Gastroesophageal sphincter (tissue), 4 donors: ENCODE measurements around the gene RBM41. TPM values are rescaled to one million over a fixed set of nuclear protein-coding genes. Genes with fewer than 3 reads are reported as not detected.

Experiments used
- ATAC-seq: fragments of 150-250 bp; one replicate; pipeline ENCODE4 v1.9.1; 2016; ENCODE audit warnings: mild to moderate bottlenecking, moderate library complexity
- H3K27ac ChIP-seq, 4 donors: fragments of 200-600 bp; sonication (generic) in 3 of 4; 1 replicate in 3 of 4; 2 replicates in 1 of 4; pipeline ENCODE4 v1.5.1; 2016 to 2019
- H3K27me3 ChIP-seq: fragments of 200-600 bp; sonication (generic); one replicate; pipeline ENCODE4 v1.5.1; 2019
- H3K36me3 ChIP-seq, 2 donors: fragments of 200-600 bp; sonication (generic); one replicate each; pipeline ENCODE4 v1.5.1; 2019; ENCODE audit warnings: control low read depth in 1 of 2
- H3K4me1 ChIP-seq, 3 donors: fragments of 200-600 bp; sonication (generic); 1 replicate in 2 of 3; 2 replicates in 1 of 3; pipeline ENCODE4 v1.5.1; 2016 to 2019; ENCODE audit warnings: control low read depth in 2 of 3
- H3K4me3 ChIP-seq, 2 donors: fragments of 200-600 bp; sonication (generic); one replicate each; pipeline ENCODE4 v1.5.1; 2019; ENCODE audit warnings: mild to moderate bottlenecking in 1 of 2, moderate library complexity in 1 of 2
- H3K9me3 ChIP-seq, 3 donors: fragments of 200-600 bp; sonication (generic); one replicate each; pipeline ENCODE4 v1.5.1; 2017 to 2019; ENCODE audit warnings: control low read depth in 2 of 3
- CTCF ChIP-seq, 4 experiments: fragments of 200-600 bp in 2 of 4; fragments of 450-650 bp in 2 of 4; sonication (generic) in 1 of 4; IDR thresholded peaks; one replicate each; pipeline ENCODE4 v1.5.1; 2017 to 2019; ENCODE audit warnings: antibody characterized with exemption in 4 of 4, mild to moderate bottlenecking in 2 of 4, moderate library complexity in 2 of 4
- EP300 ChIP-seq: sonication (generic); formaldehyde crosslinking; IDR thresholded peaks from one replicate; pipeline ENCODE4 v1.6.1; 2017; ENCODE audit warnings: antibody characterized with exemption, mild to moderate bottlenecking
- POLR2A ChIP-seq, 2 donors: fragments of 450-650 bp; IDR thresholded peaks; one replicate each; pipeline ENCODE4 v1.6.1; 2017; ENCODE audit warnings: antibody characterized with exemption in 2 of 2, mild to moderate bottlenecking in 2 of 2, moderate library complexity in 1 of 2
- POLR2AphosphoS5 ChIP-seq: sonication (generic); formaldehyde crosslinking; IDR thresholded peaks from one replicate; pipeline ENCODE4 v1.6.1; 2017; ENCODE audit warnings: antibody characterized with exemption
- WGBS, 2 donors: methylation state at CpG; one replicate each; pipeline ENCODE4 v1.1.5; 2018; ENCODE audit warnings: low coverage in 1 of 2; 5-methylcytosine and 5-hydroxymethylcytosine counted together
- total RNA-seq, 4 donors: library from RNA; depleted of rRNA; stranded (reverse); fragments of >200 nt; gene quantifications; one replicate each; pipeline ENCODE4 v1.1.0, GENCODE V29; 2016

RBM41 gene
- total RNA-seq, 4 donors from 2014 or later = 16.9 to 29.9 (median 20.3) TPM

- ATAC-seq = no peak
- Histone ChIP-seq H3K4me3 (no peak overlapping the region), H3K4me1 (no peaks in the 10 kb centered on the region), H3K27ac (no peak overlapping the region), H3K36me3 (no peaks in the 10 kb centered on the region), H3K9me3 (no peaks in the 10 kb centered on the region), H3K27me3 (no peaks in the 10 kb centered on the region)
- TF ChIP-seq POLR2AphosphoS5 (no peak), EP300 (no peak), CTCF (IDR thresholded peaks at IDR 0.05) (no peak), POLR2A (IDR thresholded peaks at IDR 0.05) (no peak)
- WGBS, 2 donors = no CpG with 5 or more reads among the region's 6 CpGs
These were observed 36.4 kb upstream of the RBM41 start for GRCh38 chrX:107154787-107155620.

GRCh38 chrX:107153005-107153404 lies 34.4 kb upstream of the RBM41 start:
- no peak for ATAC-seq
- 81 to 83% methylated on average over 3 to 5 of the region's 5 CpGs for WGBS, 2 donors

GRCh38 chrX:107146670-107147069 lies 28.0 kb upstream of the RBM41 start:
- Histone ChIP-seq H3K4me1 (no peaks in the 10 kb centered on the region), H3K36me3 (no peaks in the 10 kb centered on the region), H3K4me3 (no peak overlapping the region), H3K27me3 (no peaks in the 10 kb centered on the region), H3K27ac (no peak overlapping the region), H3K9me3 (no peaks in the 10 kb centered on the region)
- ATAC-seq = no peak
- TF ChIP-seq POLR2AphosphoS5 = no peak
- TF ChIP-seq EP300 = no peak
- TF ChIP-seq POLR2A (IDR thresholded peaks at IDR 0.05) = no peak
- TF ChIP-seq CTCF (IDR thresholded peaks at IDR 0.05) = no peak

More at GRCh38 chrX:107153005-107153404, 34.4 kb upstream of the RBM41 start:
- no peak overlapping the region for H3K4me3 ChIP-seq
- H3K9me3 ChIP-seq = no peaks in the 10 kb centered on the region
- H3K4me1 ChIP-seq = no peaks in the 10 kb centered on the region
- no peak for TF ChIP-seq EP300
- no peak for TF ChIP-seq POLR2A (IDR thresholded peaks at IDR 0.05)
- no peak for TF ChIP-seq CTCF (IDR thresholded peaks at IDR 0.05)
- no peak for TF ChIP-seq POLR2AphosphoS5
- H3K27me3 ChIP-seq = no peaks in the 10 kb centered on the region
- no peaks in the 10 kb centered on the region for H3K36me3 ChIP-seq
- H3K27ac ChIP-seq = no peak overlapping the region

- Histone ChIP-seq H3K4me1 (no peaks in the 10 kb centered on the region), H3K27me3 (no peaks in the 10 kb centered on the region), H3K27ac (no peak overlapping the region), H3K9me3 (no peaks in the 10 kb centered on the region), H3K36me3 (no peaks in the 10 kb centered on the region), H3K4me3 (no peak overlapping the region)
- no peak for ATAC-seq
- no peak for TF ChIP-seq EP300
- TF ChIP-seq CTCF (IDR thresholded peaks at IDR 0.05) = no peak
- TF ChIP-seq POLR2A (IDR thresholded peaks at IDR 0.05) = no peak
- TF ChIP-seq POLR2AphosphoS5 = no peak
- WGBS, 2 donors = 50 to 100% methylated on average over 1 of the region's 1 CpG
These were observed 17.3 kb upstream of the RBM41 start for GRCh38 chrX:107135965-107136307.
